Measurements from ENCODE around the gene CWC25.

DNA sequence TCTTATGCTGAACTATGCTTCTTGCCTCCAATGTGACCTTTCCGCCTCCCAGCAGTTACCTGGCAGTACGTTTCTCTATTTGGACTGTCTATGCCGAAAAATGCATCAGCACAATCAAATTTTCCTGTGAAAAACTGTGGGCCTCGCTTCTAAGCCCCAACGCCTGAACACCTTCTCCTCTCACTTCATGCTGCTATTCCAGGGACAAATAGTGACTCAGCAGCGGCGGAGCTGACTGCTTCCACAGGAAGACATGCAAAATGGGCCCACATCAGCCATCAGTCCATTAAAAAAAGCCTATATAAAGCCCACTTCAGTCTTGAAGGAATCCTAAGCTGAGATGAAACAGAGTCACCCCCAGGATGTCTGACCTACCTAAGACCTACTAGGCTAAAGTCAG lies 15.3 kb downstream of the CWC25 start:
- TF ChIP-seq, protein P1, sequence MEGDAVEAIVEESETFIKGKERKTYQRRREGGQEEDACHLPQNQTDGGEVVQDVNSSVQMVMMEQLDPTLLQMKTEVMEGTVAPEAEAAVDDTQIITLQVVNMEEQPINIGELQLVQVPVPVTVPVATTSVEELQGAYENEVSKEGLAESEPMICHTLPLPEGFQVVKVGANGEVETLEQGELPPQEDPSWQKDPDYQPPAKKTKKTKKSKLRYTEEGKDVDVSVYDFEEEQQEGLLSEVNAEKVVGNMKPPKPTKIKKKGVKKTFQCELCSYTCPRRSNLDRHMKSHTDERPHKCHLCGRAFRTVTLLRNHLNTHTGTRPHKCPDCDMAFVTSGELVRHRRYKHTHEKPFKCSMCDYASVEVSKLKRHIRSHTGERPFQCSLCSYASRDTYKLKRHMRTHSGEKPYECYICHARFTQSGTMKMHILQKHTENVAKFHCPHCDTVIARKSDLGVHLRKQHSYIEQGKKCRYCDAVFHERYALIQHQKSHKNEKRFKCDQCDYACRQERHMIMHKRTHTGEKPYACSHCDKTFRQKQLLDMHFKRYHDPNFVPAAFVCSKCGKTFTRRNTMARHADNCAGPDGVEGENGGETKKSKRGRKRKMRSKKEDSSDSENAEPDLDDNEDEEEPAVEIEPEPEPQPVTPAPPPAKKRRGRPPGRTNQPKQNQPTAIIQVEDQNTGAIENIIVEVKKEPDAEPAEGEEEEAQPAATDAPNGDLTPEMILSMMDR (IDR thresholded peaks at IDR 0.05): no peak
- no peak for TF ChIP-seq POLR2A (IDR thresholded peaks at IDR 0.05)

Data from thyroid gland (tissue), 4 donors.